ENCODE measurements around the gene FYN. TPM values are rescaled to one million over a fixed set of nuclear protein-coding genes. Genes with fewer than 3 reads are reported as not detected.

The FYN gene
- polyA plus RNA-seq, 1 donor (not counting 4 experiments of a cell fraction or from before 2014, with no cell fraction given), result 24.7 TPM

DNA sequence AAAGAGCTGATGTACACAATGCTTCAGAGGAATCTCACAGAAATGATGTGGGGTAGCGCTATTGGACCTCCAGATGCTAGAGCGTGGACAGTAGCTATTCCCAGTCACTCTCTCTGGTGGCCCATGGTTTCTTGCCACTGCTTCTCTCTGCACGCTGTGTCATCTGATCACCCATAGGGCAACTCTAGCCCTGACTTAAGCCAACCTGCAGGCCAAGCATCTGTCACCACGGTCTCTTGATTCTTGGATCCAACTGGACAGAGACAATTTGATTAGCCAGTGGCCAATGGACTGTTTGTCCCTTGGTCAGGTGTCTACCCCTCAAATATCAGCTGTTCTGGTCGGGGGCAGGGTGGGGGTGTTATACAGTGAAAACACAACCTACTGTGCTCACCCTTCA is 225.2 kb downstream of the FYN start:
- Histone ChIP-seq H3K4me3 (ENCODE audit: control insufficient read depth in 2 of 3, extremely low read depth in 1 of 3, insufficient read depth in 2 of 3, low read depth in 1 of 3, low read length in 3 of 3) (no peak overlapping the region), H3K27me3 (ENCODE audit: control insufficient read depth, extremely low read depth, insufficient read depth, low read length) (no peaks in the 10 kb centered on the region), H3K4me1 (ENCODE audit: control insufficient read depth, extremely low read depth, insufficient read depth, low read length) (no peaks in the 10 kb centered on the region), H2AFZ (ENCODE audit: control insufficient read depth, low read length) (no peak overlapping the region), H3K4me2 (ENCODE audit: control insufficient read depth, extremely low read depth, insufficient read depth, low read depth, low read length) (no peak overlapping the region), H3K9me1 (ENCODE audit: control insufficient read depth, extremely low read depth, insufficient read depth, low read length) (no peaks in the 10 kb centered on the region), H3K36me3 (ENCODE audit: control insufficient read depth in 2 of 2, extremely low read depth in 1 of 2, insufficient read depth in 2 of 2, low read length in 2 of 2) (no peaks in the 10 kb centered on the region), H3K79me2 (ENCODE audit: control insufficient read depth, insufficient read depth, low read length) (no peaks in the 10 kb centered on the region), H3K9me3 (ENCODE audit: control insufficient read depth, low read depth, low read length) (no peaks in the 10 kb centered on the region), H3K9ac (ENCODE audit: control insufficient read depth, extremely low read depth, insufficient read depth, low read length) (no peak overlapping the region), H3K27ac (ENCODE audit: control insufficient read depth, insufficient read depth, low read length) (no peak overlapping the region), H4K20me1 (ENCODE audit: control insufficient read depth, extremely low read depth, insufficient read depth, low read length) (no peaks in the 10 kb centered on the region)
- FAIRE-seq (no peak), DNase-seq (ENCODE audit: low read depth, low spot score) (no peak)
- no peak for TF ChIP-seq EZH2 (IDR thresholded peaks at IDR 0.05; ENCODE audit: low read length)
- dilution Hi-C loops (cut with MboI; ENCODE audit: extremely low pct_ligation_motif_present, low sequenced_read_pairs), result no loop called here

DNA sequence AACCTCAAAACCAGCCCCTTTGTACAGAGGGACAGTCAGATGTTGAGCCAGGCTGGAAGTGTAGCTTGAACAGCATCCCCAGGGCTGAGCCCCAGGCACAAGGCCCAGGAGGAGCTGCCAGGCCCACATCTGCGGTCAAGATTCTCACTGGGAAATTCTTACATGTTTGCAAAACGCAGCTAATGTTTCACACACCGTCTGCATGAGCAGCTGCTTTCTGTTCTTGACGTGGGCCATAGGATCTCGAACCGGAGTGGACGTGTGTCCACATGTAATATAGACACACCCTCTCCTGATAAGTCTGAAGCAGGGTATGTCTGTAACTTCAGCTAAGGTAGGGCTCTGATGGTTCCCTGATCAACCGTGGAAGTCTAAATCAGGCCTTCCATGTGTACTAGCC is 226.3 kb downstream of the FYN start:
- no peak for DNase-seq (ENCODE audit: low read depth, low spot score)
- dilution Hi-C loops (cut with MboI; ENCODE audit: extremely low pct_ligation_motif_present, low sequenced_read_pairs), result no loop called here

More for the DNA sequence above, 226.3 kb downstream of the FYN start:
- Histone ChIP-seq H3K27ac (ENCODE audit: control insufficient read depth, insufficient read depth, low read length) (no peak overlapping the region), H3K9me3 (ENCODE audit: control insufficient read depth, low read depth, low read length) (no peaks in the 10 kb centered on the region), H3K4me3 (ENCODE audit: control insufficient read depth in 2 of 3, extremely low read depth in 1 of 3, insufficient read depth in 2 of 3, low read depth in 1 of 3, low read length in 3 of 3) (no peak overlapping the region), H3K4me2 (ENCODE audit: control insufficient read depth, extremely low read depth, insufficient read depth, low read depth, low read length) (no peak overlapping the region), H3K36me3 (ENCODE audit: control insufficient read depth in 2 of 2, extremely low read depth in 1 of 2, insufficient read depth in 2 of 2, low read length in 2 of 2) (no peaks in the 10 kb centered on the region), H3K79me2 (ENCODE audit: control insufficient read depth, insufficient read depth, low read length) (no peaks in the 10 kb centered on the region), H2AFZ (ENCODE audit: control insufficient read depth, low read length) (no peak overlapping the region), H3K9ac (ENCODE audit: control insufficient read depth, extremely low read depth, insufficient read depth, low read length) (no peak overlapping the region), H3K27me3 (ENCODE audit: control insufficient read depth, extremely low read depth, insufficient read depth, low read length) (no peaks in the 10 kb centered on the region), H4K20me1 (ENCODE audit: control insufficient read depth, extremely low read depth, insufficient read depth, low read length) (no peaks in the 10 kb centered on the region), H3K4me1 (ENCODE audit: control insufficient read depth, extremely low read depth, insufficient read depth, low read length) (no peaks in the 10 kb centered on the region), H3K9me1 (ENCODE audit: control insufficient read depth, extremely low read depth, insufficient read depth, low read length) (no peaks in the 10 kb centered on the region)
- TF ChIP-seq, protein P1, sequence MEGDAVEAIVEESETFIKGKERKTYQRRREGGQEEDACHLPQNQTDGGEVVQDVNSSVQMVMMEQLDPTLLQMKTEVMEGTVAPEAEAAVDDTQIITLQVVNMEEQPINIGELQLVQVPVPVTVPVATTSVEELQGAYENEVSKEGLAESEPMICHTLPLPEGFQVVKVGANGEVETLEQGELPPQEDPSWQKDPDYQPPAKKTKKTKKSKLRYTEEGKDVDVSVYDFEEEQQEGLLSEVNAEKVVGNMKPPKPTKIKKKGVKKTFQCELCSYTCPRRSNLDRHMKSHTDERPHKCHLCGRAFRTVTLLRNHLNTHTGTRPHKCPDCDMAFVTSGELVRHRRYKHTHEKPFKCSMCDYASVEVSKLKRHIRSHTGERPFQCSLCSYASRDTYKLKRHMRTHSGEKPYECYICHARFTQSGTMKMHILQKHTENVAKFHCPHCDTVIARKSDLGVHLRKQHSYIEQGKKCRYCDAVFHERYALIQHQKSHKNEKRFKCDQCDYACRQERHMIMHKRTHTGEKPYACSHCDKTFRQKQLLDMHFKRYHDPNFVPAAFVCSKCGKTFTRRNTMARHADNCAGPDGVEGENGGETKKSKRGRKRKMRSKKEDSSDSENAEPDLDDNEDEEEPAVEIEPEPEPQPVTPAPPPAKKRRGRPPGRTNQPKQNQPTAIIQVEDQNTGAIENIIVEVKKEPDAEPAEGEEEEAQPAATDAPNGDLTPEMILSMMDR (optimal IDR thresholded peaks at IDR 0.05 in 1 of 3, IDR thresholded peaks at IDR 0.05 in 1 of 3, conservative IDR thresholded peaks at IDR 0.05 in 1 of 3; ENCODE audit: extremely low read depth in 1 of 3, insufficient read depth in 2 of 3, low read length in 3 of 3), result no peak
- no peak for TF ChIP-seq EZH2 (IDR thresholded peaks at IDR 0.05; ENCODE audit: low read length)
- FAIRE-seq, result no peak
